NCI-H446 (cell line): ENCODE measurements around the gene RHOXF1.
"Not testable (repeated sequence)": the region's sequence is repeated elsewhere in the genome, so short reads cannot be mapped to it uniquely, and the experiment has no call there.

Source experiments
- DNase-seq, 2 experiments: peaks; one replicate each; lab custom pipeline; 2025; lab: John Stamatoyannopoulos, UW

RHOXF1 gene

GRCh38 chrX:120085553-120086185 is 30.0 kb downstream of the RHOXF1 start:
- DNase-seq = not testable (repeated sequence)

- not testable (repeated sequence) for DNase-seq
These were observed 38.1 kb downstream of the RHOXF1 start, which contains the start of gene RHOXF2B for GRCh38 chrX:120077590-120077989. RHOXF2B (minus strand) TSS chrX:120077690; CDS start chrX:120077552, 138 bp downstream.

DNA sequence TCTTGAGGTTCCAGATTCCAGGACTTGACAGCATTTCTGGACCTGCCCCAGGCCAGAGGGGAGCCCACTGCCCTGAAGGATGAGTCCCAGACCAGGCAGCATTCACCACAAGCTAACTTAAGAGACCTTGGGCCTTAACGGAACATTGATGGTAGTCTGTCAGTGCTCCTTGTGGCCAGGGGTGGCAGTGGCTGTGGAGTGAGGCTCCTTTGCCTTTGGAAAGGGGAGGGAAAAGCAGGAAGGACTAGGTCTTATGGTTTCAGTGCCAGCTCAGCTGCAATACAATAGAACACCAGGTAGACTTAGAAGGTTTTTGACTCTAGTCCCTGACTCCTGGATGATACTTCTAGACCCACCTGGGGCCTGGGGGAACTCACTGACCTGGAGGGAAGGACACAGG is 49.5 kb downstream of the RHOXF1 start:
- DNase-seq = not testable (repeated sequence)
